Measurements from ENCODE around the gene SLC49A3.

GRCh38 chr4:733631-733980 lies 44.7 kb upstream of the SLC49A3 start:
- TF ChIP-seq POLR2A (IDR thresholded peaks at IDR 0.05) = no peak
- TF ChIP-seq, protein P1, sequence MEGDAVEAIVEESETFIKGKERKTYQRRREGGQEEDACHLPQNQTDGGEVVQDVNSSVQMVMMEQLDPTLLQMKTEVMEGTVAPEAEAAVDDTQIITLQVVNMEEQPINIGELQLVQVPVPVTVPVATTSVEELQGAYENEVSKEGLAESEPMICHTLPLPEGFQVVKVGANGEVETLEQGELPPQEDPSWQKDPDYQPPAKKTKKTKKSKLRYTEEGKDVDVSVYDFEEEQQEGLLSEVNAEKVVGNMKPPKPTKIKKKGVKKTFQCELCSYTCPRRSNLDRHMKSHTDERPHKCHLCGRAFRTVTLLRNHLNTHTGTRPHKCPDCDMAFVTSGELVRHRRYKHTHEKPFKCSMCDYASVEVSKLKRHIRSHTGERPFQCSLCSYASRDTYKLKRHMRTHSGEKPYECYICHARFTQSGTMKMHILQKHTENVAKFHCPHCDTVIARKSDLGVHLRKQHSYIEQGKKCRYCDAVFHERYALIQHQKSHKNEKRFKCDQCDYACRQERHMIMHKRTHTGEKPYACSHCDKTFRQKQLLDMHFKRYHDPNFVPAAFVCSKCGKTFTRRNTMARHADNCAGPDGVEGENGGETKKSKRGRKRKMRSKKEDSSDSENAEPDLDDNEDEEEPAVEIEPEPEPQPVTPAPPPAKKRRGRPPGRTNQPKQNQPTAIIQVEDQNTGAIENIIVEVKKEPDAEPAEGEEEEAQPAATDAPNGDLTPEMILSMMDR (IDR thresholded peaks at IDR 0.05) = no peak
